ENCODE measurements around the gene OXT. TPM values are rescaled to one million over a fixed set of nuclear protein-coding genes. Genes with fewer than 3 reads are reported as not detected.

The OXT gene
- polyA plus RNA-seq, 1 donor, result 5.2 TPM

DNA sequence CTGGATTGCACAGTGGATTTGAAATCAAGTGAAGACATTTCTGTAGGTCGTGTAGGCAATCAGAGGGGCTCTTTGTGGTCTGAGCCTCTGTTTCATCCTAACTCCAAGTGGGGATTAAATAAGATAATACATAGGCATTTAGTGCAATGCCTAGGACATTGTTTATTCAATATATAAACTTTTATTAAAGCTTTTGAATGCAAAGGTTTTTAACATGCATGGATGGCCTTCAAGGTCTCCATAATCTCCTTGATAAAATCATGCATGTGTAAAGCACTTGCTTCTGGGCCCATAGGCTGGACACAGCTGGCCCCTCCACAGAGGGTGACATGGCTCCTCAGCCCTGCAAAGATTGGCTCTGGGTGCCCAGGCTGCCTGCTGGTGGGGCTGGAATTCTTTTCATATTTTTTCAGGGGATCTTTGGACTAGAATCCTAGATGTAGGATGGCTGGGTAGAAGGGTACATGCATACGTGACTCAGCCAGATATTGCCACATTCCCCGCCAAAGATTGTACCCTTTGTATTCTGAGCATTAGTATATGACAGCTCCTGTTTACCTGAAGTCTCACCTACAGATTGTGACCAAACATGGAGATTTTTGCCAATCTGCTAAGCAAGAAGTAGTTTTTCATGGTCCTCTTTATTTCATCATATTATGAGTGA, 32.1 kb downstream of the OXT start:
- DNase-seq, result peak; percentile 58 to 68
- Histone ChIP-seq H3K27ac (ENCODE audit: low read length) (no peak overlapping the region), H3K36me3 (ENCODE audit: control insufficient read depth, insufficient read depth, low read length) (peaks cover 8% of the 10 kb centered on the region), H3K27me3 (ENCODE audit: control insufficient read depth, insufficient read depth, low read length) (no peaks in the 10 kb centered on the region), H3K4me3 (ENCODE audit: low read length) (no peak overlapping the region), H3K4me1 (ENCODE audit: control insufficient read depth, insufficient read depth, low read length) (peaks cover 4% of the 10 kb centered on the region), H3K9me3 (ENCODE audit: control insufficient read depth, low read depth, low read length) (no peaks in the 10 kb centered on the region)
- WGBS (ENCODE audit: insufficient coverage, low lambda C conversion rate), result no CpG with 5 or more reads among the region's 3 CpGs

DNA sequence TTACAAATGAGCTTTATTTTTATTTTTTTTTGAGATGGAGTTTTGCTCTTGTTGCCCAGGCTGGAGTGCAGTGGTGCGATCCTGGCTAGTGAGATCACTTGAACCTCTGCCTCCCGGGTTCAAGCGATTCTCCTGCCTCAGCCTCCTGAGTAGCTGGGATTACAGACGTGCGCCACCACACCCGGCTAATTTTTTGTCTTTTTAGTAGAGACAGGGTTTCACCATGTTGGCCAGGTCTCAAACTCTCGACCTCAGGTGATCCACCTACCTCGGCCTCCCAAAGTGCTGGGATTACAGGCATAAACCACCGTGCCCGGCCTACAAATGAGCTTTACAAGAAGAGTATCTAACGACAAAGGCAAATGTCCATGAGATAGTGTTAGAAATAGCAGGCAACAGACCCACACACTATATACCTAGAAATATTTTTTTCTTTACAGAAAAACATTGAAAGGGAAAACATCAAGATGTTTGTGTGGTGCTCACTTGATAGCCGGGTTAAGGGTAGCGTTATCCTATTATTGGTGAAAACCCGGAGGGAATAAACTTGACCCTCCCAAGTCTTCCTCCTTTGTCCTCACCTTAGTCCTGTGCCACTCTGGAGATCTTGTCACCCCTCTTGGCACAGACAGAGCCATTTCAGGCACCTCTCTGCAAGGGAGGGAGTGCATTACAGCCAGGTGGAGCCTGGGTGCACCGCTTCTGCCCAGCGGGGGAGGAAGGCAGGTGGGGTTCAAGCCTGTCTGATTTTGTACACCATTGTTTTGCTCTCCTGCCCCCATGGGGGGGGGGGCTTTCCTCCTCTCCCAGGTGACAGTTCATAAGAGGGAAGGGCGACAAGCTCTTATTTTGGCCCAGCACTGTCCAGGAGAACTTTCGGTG, 34.1 kb downstream of the OXT start:
- Histone ChIP-seq H3K27ac (ENCODE audit: low read length) (no peak overlapping the region), H3K4me1 (ENCODE audit: control insufficient read depth, insufficient read depth, low read length) (peaks cover 4% of the 10 kb centered on the region), H3K36me3 (ENCODE audit: control insufficient read depth, insufficient read depth, low read length) (peaks cover 24% of the 10 kb centered on the region), H3K27me3 (ENCODE audit: control insufficient read depth, insufficient read depth, low read length) (no peaks in the 10 kb centered on the region), H3K4me3 (ENCODE audit: low read length) (no peak overlapping the region), H3K9me3 (ENCODE audit: control insufficient read depth, low read depth, low read length) (no peaks in the 10 kb centered on the region)
- 100% methylated on average over 1 of the region's 18 CpGs for WGBS (ENCODE audit: insufficient coverage, low lambda C conversion rate)
- DNase-seq, result no peak

DNA sequence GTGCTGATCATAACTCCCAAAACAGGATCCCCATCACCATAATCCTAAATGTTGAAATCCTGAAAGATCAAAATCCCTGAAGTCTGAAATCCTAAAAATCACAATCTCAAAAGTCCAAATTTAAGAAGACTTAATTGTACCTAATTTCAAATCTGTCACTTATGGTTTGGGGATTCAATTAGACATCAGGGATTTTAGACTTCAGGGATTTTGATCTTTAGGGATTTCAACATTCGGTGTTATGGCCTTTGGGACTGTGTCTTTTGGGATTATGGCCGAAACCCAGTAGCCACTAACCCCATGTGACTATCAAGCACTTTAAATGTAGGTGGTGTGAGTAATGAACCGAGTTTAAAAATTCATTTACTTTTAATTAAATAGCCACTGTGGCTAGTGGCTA, 34.8 kb downstream of the OXT start:
- no peaks in the 10 kb centered on the region for H3K9me3 ChIP-seq (ENCODE audit: control insufficient read depth, low read depth, low read length)
- no peak overlapping the region for H3K27ac ChIP-seq (ENCODE audit: low read length)
- H3K4me3 ChIP-seq (ENCODE audit: low read length), result no peak overlapping the region
- H3K4me1 ChIP-seq (ENCODE audit: control insufficient read depth, insufficient read depth, low read length), result peaks cover 4% of the 10 kb centered on the region
- H3K36me3 ChIP-seq (ENCODE audit: control insufficient read depth, insufficient read depth, low read length), result peaks cover 24% of the 10 kb centered on the region
- DNase-seq, result no peak
- no peaks in the 10 kb centered on the region for H3K27me3 ChIP-seq (ENCODE audit: control insufficient read depth, insufficient read depth, low read length)
- no CpG with 5 or more reads among the region's 3 CpGs for WGBS (ENCODE audit: insufficient coverage, low lambda C conversion rate)

DNA sequence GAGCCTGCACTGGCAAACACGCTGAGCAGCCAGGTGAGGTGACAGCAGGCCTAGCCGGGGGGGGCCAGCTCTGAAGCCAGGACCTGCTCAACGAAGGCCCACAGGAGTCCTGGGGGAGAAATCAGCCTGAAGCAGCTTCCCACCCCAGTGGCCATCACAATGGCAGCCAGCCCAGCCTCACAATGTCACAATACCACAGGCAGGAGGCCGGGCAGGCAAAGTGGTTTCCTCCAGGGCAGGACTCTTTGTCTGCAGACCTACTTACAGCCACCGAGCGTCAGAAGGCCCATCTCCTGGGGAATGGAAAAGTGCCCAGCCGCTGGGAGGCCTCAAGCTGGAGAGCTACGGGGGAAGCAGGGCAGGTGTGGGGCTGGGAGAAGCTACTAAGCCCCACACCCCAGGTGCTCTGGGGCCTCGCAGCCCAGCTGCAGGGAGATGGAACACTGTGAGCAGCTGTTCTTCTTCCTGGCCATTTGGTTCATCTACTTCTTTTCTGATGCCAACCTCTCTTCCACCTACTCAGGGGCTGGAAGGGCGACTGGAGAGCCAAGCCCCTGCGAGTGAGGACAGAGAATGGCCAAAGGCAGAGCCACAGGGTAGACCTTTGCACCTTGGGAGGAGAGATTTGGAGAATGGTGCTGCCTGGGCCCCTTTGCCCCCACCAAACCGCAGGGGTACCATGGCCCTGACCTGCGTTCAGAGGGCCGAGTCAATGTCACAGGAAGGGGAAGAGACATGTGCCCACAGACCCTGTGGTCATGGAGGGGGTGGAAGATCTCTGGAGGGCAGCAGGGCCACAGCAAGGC, 35.4 kb downstream of the OXT start:
- WGBS (ENCODE audit: insufficient coverage, low lambda C conversion rate), result no CpG with 5 or more reads among the region's 14 CpGs
- Histone ChIP-seq H3K36me3 (ENCODE audit: control insufficient read depth, insufficient read depth, low read length) (peaks cover 28% of the 10 kb centered on the region), H3K27ac (ENCODE audit: low read length) (no peak overlapping the region), H3K4me1 (ENCODE audit: control insufficient read depth, insufficient read depth, low read length) (peaks cover 4% of the 10 kb centered on the region), H3K4me3 (ENCODE audit: low read length) (no peak overlapping the region), H3K27me3 (ENCODE audit: control insufficient read depth, insufficient read depth, low read length) (no peaks in the 10 kb centered on the region), H3K9me3 (ENCODE audit: control insufficient read depth, low read depth, low read length) (no peaks in the 10 kb centered on the region)
- no peak for DNase-seq

DNA sequence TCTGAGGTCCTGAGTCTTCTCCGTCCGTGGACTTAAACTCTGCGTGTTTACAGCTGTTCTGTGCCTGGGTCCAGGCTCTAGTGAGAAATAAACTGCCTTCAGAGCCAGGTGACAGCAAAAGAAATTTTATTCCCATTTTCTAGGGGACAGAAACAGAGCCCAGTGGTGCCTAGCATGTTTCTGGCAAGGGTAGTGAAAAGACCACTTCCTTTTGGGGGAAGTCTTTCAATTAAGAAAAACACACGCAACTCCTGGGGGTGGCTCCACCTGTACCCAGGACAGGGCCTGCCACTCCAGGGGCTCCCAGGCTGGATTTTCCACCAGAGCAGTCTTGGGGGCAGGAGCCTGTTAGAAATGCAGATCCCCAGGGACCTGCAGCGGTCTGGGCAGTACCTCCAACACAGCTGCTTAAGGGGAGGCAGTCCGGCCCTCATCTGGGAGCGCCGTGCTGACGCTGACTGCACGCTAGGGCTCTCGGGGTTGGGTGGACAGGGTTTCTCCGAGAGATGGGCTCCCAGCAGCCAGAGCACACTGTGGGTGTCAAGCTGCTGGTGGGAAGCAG, 36.1 kb downstream of the OXT start:
- no peaks in the 10 kb centered on the region for H3K9me3 ChIP-seq (ENCODE audit: control insufficient read depth, low read depth, low read length)
- no peak for DNase-seq
- no CpG with 5 or more reads among the region's 12 CpGs for WGBS (ENCODE audit: insufficient coverage, low lambda C conversion rate)
- peaks cover 4% of the 10 kb centered on the region for H3K4me1 ChIP-seq (ENCODE audit: control insufficient read depth, insufficient read depth, low read length)
- H3K4me3 ChIP-seq (ENCODE audit: low read length), result no peak overlapping the region
- H3K27me3 ChIP-seq (ENCODE audit: control insufficient read depth, insufficient read depth, low read length), result no peaks in the 10 kb centered on the region
- no peak overlapping the region for H3K27ac ChIP-seq (ENCODE audit: low read length)
- H3K36me3 ChIP-seq (ENCODE audit: control insufficient read depth, insufficient read depth, low read length), result peaks cover 28% of the 10 kb centered on the region

DNA sequence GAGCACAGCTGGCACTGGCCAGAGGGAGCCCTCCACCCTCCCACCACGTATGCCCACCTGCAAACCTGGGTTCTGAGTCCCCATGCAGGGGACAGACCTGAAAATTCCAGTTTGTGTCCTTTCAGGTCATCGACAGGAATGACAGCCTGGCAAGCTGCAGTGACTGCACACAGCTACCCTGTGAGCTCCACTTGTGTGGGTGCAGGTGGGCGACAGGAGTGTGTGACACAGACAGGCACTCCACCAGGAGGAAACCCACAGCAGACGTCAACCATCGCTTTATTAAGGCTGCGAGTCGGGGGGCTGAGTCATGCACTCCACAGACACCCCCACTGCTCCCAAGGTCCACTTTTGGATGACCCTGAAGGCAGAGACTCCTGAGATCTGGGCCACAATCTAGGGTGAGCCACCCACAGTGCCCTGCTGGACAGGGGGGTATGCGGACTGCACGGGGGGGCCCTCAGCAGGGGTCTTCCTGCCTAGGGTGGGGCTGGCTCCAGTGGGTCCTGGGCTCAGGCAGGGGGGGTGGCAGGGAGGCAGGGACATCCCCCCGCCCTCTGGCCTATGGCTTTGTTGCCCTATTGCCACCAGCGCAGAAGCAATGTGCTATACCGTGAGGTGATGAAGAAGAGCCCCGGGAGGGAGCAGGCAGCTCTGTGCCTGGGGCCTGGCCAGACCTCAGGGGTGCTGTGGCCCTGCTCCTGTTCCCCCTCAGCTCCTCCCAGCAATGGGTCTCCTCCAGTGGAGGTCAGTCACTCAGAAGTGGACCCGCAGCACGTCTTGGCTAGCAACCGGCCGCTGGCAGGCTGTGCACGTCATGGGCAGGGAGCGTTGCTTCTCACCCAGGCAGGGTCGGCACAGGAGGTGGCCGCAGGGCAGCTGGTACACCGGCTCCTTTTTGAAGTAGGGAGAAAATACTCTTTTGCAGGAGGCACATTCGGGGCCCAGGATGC, 38.2 kb downstream of the OXT start:
- Histone ChIP-seq H3K36me3 (ENCODE audit: control insufficient read depth, insufficient read depth, low read length) (peaks cover 39% of the 10 kb centered on the region), H3K9me3 (ENCODE audit: control insufficient read depth, low read depth, low read length) (no peaks in the 10 kb centered on the region), H3K27me3 (ENCODE audit: control insufficient read depth, insufficient read depth, low read length) (no peaks in the 10 kb centered on the region), H3K4me1 (ENCODE audit: control insufficient read depth, insufficient read depth, low read length) (no peaks in the 10 kb centered on the region), H3K27ac (ENCODE audit: low read length) (no peak overlapping the region), H3K4me3 (ENCODE audit: low read length) (no peak overlapping the region)
- DNase-seq, result no peak
- WGBS (ENCODE audit: insufficient coverage, low lambda C conversion rate), result no CpG with 5 or more reads among the region's 23 CpGs

DNA sequence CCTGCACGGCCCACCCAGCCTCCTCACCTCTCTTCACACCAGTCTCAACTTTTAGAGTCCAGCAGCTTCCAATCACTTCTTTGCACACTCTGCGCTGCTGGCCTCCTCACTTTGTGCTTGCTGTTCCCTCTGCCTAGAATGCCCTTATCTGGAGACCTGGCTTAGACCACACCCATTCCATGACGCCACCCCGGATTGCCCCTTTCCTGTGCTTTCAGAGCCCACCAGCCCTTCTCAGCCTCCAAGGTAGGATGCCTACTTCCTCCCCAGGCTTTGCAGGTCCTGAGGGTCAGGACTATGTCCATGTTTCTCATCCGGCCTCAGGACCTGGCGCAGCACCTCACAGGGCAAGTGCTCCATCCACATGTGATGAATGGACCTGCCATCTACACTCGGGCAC, 40.1 kb downstream of the OXT start:
- Histone ChIP-seq H3K9me3 (ENCODE audit: control insufficient read depth, low read depth, low read length) (no peaks in the 10 kb centered on the region), H3K4me3 (ENCODE audit: low read length) (no peak overlapping the region), H3K36me3 (ENCODE audit: control insufficient read depth, insufficient read depth, low read length) (peaks cover 45% of the 10 kb centered on the region), H3K4me1 (ENCODE audit: control insufficient read depth, insufficient read depth, low read length) (no peaks in the 10 kb centered on the region), H3K27ac (ENCODE audit: low read length) (no peak overlapping the region), H3K27me3 (ENCODE audit: control insufficient read depth, insufficient read depth, low read length) (no peaks in the 10 kb centered on the region)
- no peak for DNase-seq
- 100% methylated on average over 2 of the region's 7 CpGs for WGBS (ENCODE audit: insufficient coverage, low lambda C conversion rate)

DNA sequence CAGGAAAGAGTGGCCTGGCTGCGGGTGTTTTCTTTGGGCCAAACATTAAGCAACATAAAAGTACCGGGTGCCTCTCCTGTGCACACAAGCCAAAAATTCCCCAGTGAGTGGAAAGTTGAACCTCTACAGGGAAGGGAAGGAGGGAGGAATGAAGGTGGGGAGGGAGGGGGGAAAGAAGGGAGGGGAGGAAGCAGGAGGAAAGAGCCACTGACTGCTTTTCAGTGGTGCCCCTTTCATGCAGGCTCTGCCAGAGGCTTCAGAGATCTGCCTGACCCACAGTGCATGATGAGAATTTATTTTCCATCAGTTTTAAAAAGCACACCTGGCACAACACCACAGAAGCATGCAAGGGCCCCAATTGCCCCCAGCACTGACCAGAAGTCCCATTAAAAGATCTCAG, 40.6 kb downstream of the OXT start:
- Histone ChIP-seq H3K4me1 (ENCODE audit: control insufficient read depth, insufficient read depth, low read length) (no peaks in the 10 kb centered on the region), H3K27me3 (ENCODE audit: control insufficient read depth, insufficient read depth, low read length) (no peaks in the 10 kb centered on the region), H3K36me3 (ENCODE audit: control insufficient read depth, insufficient read depth, low read length) (peaks cover 44% of the 10 kb centered on the region), H3K9me3 (ENCODE audit: control insufficient read depth, low read depth, low read length) (no peaks in the 10 kb centered on the region), H3K27ac (ENCODE audit: low read length) (no peak overlapping the region), H3K4me3 (ENCODE audit: low read length) (no peak overlapping the region)
- DNase-seq, result no peak
- whole genome bisulfite sequencing (ENCODE audit: insufficient coverage, low lambda C conversion rate), result no CpG with 5 or more reads among the region's 2 CpGs

DNA sequence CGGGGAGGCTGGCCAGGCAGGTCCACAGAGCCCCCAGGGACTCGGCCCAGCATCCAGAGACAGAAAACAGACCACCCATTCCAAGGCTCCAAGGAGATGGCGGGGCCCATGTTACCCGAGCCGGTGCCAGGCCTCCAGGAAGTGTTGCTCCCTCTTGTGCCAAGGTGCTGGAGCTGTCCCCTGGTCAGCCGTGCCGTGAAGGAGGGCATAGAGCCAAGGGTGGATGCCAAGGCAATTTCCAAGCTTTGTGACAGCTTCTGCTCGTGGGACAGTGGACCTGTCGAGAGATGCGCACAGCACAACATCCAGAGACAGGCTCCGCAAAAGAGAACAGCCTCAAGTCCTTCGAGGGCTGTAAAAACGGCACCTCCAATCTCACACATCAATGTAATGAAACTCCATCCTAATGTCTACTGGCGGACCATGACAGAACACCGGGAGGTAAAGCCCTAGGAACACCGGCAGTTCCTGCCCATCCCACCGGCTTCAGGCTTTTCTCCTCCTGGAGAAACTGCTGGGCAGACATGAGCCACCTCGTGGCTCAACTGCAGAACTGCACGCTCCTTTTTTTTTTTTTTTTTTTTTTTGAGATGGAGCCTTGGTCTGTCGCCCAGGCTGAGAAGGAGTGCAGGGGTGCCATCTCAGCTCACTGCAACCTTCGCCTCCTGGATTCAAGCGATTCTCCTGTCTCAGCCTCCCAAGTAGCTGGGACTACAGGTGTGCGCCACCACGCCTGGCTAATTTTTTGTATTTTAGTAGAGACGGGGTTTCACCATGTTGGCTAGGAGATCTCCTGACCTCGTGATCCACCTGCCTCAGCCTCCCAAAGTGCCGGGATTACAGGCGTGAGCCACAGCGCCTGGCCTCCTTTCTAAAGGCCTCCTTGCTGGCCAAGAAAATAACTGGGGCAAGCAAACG, 44.0 kb downstream of the OXT start:
- Histone ChIP-seq H3K36me3 (ENCODE audit: control insufficient read depth, insufficient read depth, low read length) (peaks cover 26% of the 10 kb centered on the region), H3K27ac (ENCODE audit: low read length) (no peak overlapping the region), H3K4me1 (ENCODE audit: control insufficient read depth, insufficient read depth, low read length) (no peaks in the 10 kb centered on the region), H3K27me3 (ENCODE audit: control insufficient read depth, insufficient read depth, low read length) (no peaks in the 10 kb centered on the region), H3K9me3 (ENCODE audit: control insufficient read depth, low read depth, low read length) (no peaks in the 10 kb centered on the region), H3K4me3 (ENCODE audit: low read length) (no peak overlapping the region)
- peak; percentile 24 to 34 for DNase-seq
- WGBS (ENCODE audit: insufficient coverage, low lambda C conversion rate), result 80% methylated on average over 1 of the region's 30 CpGs
